NCI-H187 (cell line): Measurements from ENCODE around the gene ATP7B.
"Not testable (repeated sequence)": the region's sequence is repeated elsewhere in the genome, so short reads cannot be mapped to it uniquely, and the experiment has no call there.

ENCODE experiments used
- DNase-seq, 2 experiments: peaks; one replicate each; lab custom pipeline; 2025; lab: John Stamatoyannopoulos, UW

ATP7B gene

DNA sequence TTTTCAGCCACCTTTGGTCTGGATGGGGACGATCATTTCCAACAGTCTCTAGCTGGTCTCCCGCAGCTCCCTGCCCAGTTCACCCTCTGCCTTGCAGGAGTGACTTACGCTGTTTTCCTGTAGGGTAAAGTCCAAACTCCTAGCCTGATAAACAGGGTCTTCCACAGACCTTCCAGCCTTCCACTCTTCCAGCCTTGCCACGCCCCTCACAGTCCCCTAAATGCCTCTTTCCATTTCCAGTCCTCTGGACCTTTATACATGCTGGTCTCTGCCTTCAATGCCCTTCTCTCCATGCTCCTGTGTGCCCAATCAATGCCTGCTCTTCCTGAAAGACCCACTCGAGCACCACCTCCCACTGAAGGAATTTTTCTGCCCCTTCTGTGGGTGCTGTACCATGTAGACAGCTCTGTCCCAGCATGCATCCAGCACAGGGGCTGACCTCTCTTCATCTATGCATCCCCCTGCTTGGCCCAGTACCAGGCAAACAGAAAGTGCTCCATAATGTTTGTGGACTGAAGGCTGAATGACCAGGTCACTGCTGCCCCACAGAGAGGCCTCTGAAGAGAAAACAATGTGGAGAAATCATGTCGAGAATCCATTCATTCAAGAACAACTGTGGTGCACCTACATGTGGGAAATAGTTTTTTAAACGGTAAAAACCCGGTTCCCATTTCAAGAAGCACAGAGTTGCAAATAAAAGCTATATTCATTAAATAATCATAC, 4.6 kb downstream of the ATP7B start:
- DNase-seq, result no peak

DNA sequence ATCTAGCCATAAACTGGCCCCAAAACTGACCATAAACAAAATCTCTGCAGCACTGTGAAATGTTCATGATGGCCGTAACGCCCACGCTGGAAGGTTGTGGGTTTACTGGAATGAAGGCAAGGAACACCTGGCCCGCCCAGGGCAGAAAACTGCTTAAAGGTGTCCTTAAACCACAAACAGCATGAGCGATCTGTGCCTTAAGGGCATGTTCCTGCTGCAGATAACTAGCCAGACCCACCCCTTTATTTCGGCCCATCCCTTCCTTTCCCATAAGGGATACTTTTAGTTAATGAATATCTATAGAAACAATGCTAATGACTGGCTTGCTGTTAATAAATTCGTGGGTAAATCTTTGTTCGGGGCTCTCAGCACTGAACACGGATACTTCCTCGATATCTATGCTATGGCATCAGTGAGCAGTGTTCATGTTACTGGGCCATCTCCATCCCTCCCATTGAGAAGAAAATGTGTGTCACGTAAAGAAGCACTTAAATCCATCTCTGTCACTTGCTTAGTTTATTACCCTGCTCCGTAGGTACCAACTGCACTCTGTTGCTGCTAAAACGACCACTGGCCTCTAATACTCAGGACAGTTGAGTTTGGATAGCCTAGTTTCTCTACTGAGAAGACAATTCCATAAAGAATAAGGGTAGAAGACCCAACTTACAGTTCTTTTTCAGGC, 5.3 kb downstream of the ATP7B start:
- no peak for DNase-seq

DNA sequence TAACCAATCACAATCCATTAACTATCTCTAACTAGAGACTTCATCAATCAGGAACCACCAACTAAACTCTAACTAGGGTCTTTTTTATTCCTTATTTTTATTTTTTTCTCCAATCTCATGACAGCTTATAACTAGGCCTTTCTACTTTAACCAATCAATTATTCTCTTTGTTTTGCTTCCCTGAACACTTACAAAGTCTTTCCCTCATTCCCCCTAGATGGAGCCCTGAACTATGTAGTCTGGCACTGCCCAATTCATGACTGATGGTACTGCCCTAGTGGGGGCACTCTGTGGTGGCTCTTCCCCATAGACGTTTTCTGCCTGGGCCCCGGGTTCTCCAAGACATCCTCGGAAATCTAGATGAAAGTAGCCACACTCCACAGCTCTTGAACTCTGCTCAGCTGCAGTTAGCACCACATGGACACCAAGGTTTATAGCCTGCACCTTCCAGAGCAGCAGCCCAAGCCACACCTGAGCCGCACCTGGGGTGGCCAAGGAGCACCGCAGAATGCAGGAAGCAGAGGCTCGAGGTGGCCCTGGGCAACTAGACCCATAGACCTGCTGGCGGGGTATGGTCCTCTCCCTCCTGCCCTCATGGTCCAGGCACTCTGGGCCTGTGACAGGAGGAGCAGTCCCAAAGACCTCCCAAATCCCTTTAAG, 6.6 kb downstream of the ATP7B start:
- no peak for DNase-seq

DNA sequence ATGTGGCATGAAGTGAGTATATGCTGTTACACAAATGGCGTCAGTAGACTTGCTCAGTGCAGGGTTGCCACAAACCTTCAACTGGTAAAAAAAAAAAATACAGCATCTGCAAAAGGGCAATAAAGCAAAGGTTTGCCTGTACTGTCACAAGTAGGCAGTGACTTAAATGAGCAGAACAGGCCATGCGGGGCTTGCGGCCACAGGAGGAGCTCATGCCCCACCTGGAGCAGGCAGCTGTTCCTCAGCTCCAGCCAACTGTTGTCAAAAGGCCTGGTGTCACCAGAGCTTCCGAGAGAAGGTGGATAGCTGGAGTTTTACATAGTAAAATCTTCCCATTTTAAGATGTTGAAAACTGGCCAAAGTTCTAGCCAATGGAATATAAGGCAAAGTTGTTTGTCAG, 7.7 kb downstream of the ATP7B start:
- no peak for DNase-seq

DNA sequence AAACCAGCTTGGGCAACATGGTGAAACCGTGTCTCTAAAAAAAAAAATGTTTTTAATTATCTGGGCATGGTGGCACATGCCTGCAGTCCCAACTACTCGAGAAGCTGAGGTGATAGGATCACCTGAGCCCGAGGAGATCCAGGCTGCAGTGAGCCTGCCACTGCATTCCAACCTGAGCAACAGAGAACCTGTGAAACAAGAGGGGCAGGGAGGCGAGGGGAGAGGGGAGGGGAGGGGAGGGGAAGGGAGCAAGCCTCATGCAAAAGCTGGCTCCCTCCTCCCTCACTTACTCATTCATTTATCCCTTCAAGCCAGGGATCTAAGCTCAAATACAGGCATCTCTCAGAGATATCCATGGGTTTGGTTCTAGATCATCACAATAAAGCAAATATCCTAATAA, 8.9 kb downstream of the ATP7B start:
- no peak for DNase-seq

DNA sequence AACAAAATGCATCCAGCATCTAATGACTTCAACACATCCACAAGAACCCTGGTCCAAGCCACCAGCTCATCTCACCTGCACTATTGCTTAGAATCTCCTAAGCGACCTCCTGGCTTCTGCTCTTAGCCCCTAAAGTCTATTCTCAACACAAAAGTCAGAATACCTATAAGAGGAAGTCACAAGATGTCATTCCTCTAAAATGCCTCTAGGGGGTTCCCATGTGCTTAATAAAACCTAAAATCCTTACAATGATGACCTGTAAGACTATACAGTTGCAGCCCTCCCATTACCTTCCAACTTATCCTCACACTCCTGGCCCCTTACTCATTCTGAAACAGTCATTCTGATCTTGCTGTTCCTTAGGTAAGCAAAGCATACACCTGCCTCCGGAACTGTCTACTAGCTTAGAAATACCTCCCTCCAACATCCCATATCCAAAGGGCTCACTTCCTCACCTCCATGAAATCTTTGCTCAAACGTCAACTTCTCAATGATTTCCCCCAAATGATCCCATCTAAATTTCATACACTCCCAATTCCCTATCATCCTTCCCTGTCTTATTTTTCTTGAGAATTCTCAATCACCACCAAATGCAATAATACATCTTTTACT, 10.0 kb downstream of the ATP7B start:
- DNase-seq, result peak in 1 of 2 experiments; percentile 11

DNA sequence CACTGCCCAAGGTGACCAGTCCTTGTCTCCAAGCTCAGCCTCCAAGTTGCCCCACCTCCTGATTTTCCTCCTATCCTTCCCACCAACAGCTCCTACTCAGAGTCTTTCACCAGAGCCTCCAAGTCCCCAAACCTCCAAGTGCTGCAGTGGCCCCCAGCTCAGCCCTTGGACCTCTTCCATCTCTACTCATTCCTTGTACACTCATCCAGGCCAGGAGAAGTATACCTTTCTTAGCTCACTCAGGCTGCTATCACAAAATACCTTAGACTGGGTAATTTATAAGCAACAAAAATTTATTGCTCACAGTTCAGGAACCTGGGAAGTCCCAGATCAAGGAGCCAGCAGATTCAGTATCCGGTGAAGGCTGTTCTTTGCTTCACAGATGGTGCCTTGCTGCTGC, 11.3 kb downstream of the ATP7B start:
- DNase-seq, result no peak

DNA sequence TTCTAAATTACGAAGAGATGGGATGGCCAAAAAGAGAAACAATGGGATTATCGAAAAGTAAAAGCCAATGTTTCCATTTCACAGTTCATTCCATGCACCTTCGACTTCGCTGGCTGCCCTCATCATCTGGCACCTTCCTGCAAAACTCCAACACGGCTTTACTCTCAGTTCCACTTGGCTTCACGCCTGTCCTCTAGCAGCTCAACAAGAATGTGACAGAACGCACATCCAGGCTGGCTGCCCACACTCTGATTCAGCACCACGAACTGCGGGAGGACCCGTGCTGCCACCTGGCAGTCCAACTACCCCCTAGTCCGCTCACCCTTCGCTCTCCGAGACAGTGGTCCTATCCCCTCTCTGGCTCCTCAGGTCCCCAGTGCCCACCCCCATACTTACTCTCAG, 11.7 kb downstream of the ATP7B start:
- DNase-seq, result no peak

DNA sequence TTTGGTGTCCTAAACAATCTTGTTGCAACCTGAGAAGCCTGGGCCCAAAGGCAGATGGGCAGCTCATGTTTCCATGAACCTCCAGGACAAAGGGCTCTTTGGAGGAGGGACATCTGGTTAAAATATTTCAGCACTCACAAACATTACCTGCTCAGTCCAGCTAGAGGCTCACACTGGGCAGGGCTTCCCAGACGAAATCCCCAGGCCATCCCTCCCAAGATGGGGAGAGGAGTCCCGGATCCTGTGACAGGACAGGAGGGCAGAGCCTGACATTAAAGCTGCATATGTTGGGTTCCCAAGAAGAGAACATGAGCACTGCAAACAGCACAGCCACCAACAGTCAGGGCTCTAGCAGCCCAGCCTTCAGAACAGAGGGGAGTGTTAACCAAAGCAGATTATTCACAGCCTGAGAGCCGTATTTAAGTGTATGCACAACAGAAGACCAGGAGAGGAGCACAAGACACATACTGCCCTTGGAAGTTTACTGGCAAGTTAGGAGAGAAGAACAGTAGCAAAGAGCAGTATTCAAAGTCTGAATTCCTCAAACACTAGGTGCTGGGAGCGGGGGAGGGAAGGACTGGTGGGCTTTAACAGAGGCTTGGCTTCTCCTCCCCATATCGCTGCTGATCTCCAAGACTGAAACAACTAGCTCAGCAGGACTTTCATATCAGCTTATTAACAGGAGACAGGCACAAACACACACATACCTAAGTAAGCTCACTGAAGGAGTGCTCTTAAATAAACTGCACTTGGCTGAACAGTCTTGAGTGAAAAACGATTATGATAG, 12.3 kb downstream of the ATP7B start:
- DNase-seq, result no peak

DNA sequence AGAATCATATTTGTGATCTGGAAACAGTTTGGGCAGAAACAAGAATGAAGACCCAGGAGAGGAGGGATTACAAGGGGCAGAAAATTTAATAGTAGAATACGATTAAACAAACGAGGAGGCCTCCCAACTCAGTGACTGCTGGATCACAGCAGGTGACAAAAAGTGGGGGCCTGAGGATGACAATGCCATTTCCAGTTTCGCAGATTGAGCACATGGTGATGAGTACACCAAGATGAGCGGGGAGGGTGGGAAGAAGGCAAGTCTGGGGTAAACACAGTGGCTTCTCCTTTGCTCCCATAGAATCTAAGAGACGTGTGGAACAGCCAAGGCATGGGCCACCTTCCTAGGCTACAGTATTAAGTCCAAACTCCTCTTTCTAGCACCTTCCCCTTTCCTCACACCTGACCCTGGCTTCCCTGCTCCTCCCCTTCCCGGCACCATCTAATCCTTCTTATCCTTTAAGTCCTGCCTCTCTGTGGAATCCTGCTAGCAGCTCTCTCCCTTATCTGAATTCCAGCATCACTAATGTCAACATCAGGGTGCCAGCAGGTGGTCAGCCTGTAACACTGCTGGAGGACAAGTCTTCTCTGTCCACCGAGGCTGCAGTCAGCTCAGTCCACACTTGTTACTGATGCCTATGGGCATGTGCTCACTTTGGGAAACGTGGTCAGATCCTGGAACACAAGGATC, 13.5 kb downstream of the ATP7B start:
- DNase-seq, result no peak

DNA sequence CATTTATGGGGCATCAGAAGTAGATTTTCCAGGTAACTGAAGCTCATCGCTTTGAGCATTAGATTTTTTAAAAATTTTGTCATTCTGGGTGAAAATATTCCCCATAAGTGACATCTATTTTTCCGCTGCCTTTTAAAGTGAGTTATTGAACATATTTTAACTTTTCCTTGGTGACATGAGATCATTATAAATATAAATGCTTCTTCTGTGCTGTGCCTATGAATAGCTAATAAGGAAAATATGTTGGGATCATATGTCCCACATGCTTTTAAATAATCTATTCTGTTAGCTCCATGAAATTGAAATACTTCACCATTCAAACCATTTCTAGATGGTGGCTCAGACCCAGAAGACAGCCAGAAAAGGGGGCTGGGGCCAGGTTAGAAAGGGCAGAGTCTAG, 14.1 kb downstream of the ATP7B start:
- no peak for DNase-seq

DNA sequence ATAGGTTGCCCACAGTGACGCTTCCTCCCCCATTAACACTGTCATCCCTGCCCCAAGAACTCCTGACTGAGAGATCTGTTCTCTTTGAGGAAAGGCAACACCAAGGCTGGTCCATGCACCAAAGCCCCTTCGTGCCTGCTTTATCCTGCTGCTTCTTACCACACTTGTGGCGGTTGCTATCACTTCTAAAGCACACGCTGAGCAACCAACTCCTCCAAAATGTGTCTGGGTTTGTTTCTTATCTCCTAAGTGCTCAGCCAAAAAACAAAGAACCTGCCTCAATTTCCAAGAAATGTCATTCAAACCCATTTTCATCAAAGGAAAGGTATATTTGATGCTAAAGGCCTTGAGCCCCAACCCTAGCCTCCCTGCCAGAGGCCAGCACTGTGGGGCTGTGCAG, 14.6 kb downstream of the ATP7B start:
- no peak for DNase-seq

DNA sequence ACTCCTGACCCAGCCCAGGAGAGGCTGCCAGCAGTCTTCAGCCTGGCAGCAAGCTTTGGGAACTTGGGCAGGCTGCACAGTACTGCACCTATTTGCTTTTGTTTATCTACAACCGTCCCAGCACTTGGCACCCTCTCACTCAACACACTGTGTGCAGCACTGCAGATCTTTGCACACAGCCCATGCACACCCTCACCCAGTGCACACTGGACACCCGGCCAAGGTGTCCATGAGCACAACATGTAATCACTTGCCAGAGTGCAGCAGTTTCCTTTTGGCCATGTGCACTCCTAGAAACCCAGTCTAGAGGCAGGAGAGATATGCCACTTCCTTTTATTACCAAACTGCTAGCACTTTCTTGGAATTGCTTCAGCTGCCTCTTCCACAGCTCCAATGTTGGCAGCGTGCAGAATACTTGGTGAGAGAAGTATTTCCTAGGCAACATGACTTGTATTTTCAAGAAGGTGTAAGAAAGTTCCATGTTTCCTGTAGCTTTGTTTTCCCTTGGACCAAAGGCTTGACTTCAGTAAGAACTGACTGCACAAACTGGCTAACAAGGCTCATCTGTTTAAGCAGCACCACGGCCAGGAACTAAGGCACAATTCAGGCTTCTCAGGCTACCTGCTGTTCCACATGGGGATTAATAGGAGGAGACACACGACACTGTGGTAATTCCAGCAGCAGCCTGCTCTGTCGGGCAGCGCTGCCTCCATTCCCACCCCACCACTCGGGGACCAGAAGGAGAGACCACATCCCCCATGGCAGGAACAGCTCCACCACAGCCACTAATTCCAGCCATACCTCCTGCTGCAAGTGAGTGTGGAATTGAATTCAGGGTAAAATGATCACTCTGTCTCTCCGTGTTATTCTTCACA, 15.3 kb downstream of the ATP7B start:
- DNase-seq, result no peak

DNA sequence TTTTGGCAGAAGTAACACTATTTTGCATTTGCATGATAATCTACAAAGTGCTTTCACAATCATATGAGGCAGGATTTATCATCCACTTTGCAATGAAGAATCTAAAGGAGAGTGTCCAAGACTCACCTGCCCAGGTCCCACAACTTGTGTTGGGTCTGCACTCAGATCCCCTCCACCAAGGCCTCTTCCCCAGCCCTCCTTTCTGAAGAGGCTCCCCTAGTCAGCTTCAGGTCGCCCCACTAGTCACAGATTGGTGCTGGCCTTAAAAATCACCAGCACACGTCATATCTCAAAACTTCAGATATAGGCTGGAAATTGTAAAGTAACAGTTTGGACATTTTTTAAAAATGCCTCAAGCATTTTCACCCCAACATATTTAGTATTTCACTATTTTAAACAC, 17.5 kb downstream of the ATP7B start:
- no peak for DNase-seq

DNA sequence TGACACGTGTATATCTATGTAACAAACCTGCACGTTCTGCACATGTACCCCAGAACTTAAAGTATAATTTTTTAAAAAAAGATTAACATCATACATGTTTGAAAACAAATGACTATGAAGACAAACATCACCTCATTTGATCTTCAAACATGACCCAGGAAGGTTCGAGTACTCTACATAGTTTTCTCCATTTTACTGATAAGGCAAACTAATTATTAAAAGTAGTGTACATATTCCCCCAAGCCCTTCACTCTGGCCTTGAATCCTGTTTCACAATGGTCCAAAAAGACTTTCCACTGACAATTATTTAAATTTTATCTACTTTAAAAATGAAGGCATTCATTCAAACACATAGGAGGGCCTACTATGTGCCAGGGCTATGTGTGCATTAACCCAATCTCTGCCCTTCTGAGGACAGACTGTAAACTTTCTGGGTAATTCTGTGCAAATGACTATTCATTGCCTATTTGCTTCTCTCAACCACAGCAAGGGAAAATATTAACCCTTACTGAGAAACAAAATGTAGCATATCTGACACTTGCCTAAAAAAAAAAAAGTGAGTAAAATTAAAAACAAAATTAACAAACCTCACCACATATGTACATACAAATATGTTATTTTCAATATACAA, 22.1 kb downstream of the ATP7B start:
- DNase-seq, result no peak

DNA sequence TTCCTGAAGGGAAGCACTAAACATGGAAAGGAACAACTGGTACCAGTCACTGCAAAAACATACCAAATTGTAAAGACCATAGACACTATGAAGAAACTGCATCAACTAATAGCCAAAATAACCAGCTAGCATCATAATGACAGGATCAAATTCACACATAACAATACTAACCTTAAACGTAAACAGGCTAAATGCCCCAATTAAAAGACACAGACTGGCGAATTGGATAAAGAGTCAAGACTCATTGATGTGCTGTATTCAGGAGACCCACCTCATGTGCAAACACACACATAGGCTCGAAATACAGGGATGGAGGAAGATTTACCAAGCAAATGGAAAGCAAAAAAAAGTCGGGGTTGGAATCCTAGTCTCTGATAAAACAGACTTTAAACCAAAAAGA, 26.3 kb downstream of the ATP7B start:
- not testable (repeated sequence) for DNase-seq

DNA sequence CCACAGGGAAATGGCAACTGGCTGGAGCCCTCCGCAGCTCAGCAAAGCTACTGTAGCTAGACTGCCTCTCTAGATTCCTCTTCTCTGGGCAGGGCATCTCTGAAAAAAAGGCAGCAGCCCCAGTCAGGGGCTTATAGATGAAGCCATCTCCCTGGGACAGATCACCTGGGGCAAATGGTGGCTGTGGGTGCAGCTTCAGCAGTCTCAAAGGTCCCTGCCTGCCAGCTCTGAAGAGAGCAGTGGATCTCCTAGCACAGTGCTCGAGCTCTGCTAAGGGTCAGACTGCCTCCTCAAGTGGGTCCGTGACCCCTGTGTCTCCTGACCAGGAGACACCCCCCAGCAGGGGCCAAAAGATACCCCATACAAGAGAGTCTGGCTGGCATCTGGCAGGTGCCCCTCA, 28.0 kb downstream of the ATP7B start:
- DNase-seq, result not testable (repeated sequence)

DNA sequence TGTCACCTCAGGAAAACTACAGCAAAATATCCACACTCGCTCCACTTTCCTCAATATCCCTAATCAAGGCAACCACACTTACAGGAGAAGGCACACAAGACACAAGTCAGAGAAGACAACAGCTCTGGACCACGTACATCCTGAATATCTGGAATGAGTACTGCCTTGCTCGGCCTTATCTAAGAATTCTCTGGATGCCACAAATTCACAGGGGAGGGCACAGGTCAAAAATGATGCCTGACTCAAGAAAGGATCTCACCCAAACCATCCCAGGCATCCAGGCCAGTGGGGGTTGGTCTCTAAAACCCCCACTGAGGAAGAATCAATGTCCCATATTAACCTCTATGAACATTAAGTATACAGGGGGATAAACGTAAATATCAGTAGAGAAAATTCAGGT, 29.9 kb downstream of the ATP7B start:
- no peak for DNase-seq

DNA sequence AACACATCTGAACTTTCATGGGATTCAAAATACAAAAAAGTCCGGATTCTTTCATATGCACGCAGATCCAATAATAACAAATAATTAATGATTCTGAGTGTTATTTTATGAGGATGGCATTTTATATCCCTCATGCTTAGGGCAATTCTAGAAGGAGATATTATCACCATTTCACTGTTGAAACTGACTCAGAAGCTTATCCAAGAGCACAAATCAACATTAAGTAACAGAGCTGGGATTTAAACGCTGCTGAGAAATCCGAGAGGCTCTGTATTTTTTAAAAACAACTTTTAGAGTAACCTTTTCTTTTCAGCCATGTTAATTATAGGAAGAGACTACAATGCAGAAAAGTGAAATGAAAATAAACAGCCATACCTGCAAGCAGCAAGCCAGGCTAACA, 30.3 kb downstream of the ATP7B start:
- DNase-seq, result no peak
